OCI-LY1 (cell line): ENCODE measurements around the gene PODXL2.

Source experiments
- H2AFZ ChIP-seq: fragments of 200-600 bp; sonication (generic), shearing (Covaris generic); 2 replicates; pipeline ENCODE4 v1.6.0; 2014; ENCODE audit warnings: antibody characterized with exemption, mild to moderate bottlenecking, low read length
- H3F3A ChIP-seq: fragments of 200-600 bp; sonication (generic), shearing (Covaris generic); 2 replicates; pipeline ENCODE4 v1.6.0; 2014; ENCODE audit warnings: mild to moderate bottlenecking, antibody characterized with exemption, low read length, moderate library complexity; ENCODE audit not compliant: insufficient read depth
- H3K27ac ChIP-seq: fragments of 200-600 bp; sonication (generic); 2 replicates; pipeline ENCODE4 v1.5.1; 2014; ENCODE audit warnings: low read length, mixed run types, mild to moderate bottlenecking, low read depth; ENCODE audit not compliant: poor library complexity, severe bottlenecking
- H3K27me3 ChIP-seq: fragments of 200-600 bp; sonication (generic); 2 replicates; pipeline ENCODE4 v1.6.0; 2014; ENCODE audit warnings: antibody characterized with exemption, mild to moderate bottlenecking, low read length, moderate library complexity; ENCODE audit not compliant: insufficient read depth
- H3K36me3 ChIP-seq: fragments of 200-600 bp; sonication (generic); 2 replicates; pipeline ENCODE4 v1.6.1; 2014; ENCODE audit warnings: mild to moderate bottlenecking, antibody characterized with exemption, low read length, moderate library complexity, mixed read lengths; ENCODE audit not compliant: insufficient read depth
- H3K4me1 ChIP-seq: fragments of 200-600 bp; sonication (generic); 2 replicates; pipeline ENCODE4 v1.5.1; 2014; ENCODE audit warnings: mild to moderate bottlenecking, low read length, moderate library complexity; ENCODE audit not compliant: insufficient read depth, severe bottlenecking
- H3K4me2 ChIP-seq: fragments of 200-600 bp; sonication (generic), shearing (Covaris generic); 2 replicates; pipeline ENCODE4 v1.6.1; 2014; ENCODE audit warnings: low read length
- H3K4me3 ChIP-seq: fragments of 200-600 bp; sonication (generic); 2 replicates; pipeline ENCODE4 v1.5.1; 2014; ENCODE audit warnings: low read length, low read depth, mild to moderate bottlenecking, mixed read lengths; ENCODE audit not compliant: poor library complexity, severe bottlenecking
- H3K79me2 ChIP-seq: fragments of 200-600 bp; shearing (Covaris generic); 2 replicates; pipeline ENCODE4 v1.6.1; 2016; ENCODE audit warnings: mixed run types, low read length, mixed read lengths; ENCODE audit not compliant: insufficient read depth
- H3K9ac ChIP-seq: fragments of 200-600 bp; sonication (generic), shearing (Covaris generic); 2 replicates; pipeline ENCODE4 v1.6.1; 2014; ENCODE audit warnings: mild to moderate bottlenecking, low read length, mixed read lengths
- H3K9me2 ChIP-seq: fragments of 200-600 bp; sonication (generic), shearing (Covaris generic); 2 replicates; pipeline ENCODE4 v1.6.1; 2014; ENCODE audit warnings: low read depth, mild to moderate bottlenecking, low read length, mixed read lengths
- H3K9me3 ChIP-seq: fragments of 200-600 bp; shearing (Covaris generic); 2 replicates; pipeline ENCODE4 v1.6.1; 2014; ENCODE audit warnings: low read length, mixed read lengths
- H4K20me1 ChIP-seq: fragments of 200-600 bp; sonication (generic), shearing (Covaris generic); 2 replicates; pipeline ENCODE4 v1.6.0; 2016; ENCODE audit warnings: mild to moderate bottlenecking, low read length; ENCODE audit not compliant: insufficient read depth
- EZH2 ChIP-seq: fragments of 200-600 bp; sonication (generic), shearing (Covaris generic); IDR thresholded peaks from 2 replicates; pipeline ENCODE4 v1.8.0; 2017; ENCODE audit warnings: borderline replicate concordance, mixed run types, mild to moderate bottlenecking, antibody characterized with exemption, low read length, moderate library complexity, mixed read lengths
- TF ChIP-seq, protein P1 (sequence below): fragments of 200-600 bp; sonication (generic), shearing (Covaris generic); IDR thresholded peaks from 2 replicates; pipeline ENCODE4 v1.5.1; 2017; ENCODE audit warnings: mild to moderate bottlenecking, antibody characterized with exemption, low read length, moderate library complexity, mixed read lengths

Gene PODXL2

DNA sequence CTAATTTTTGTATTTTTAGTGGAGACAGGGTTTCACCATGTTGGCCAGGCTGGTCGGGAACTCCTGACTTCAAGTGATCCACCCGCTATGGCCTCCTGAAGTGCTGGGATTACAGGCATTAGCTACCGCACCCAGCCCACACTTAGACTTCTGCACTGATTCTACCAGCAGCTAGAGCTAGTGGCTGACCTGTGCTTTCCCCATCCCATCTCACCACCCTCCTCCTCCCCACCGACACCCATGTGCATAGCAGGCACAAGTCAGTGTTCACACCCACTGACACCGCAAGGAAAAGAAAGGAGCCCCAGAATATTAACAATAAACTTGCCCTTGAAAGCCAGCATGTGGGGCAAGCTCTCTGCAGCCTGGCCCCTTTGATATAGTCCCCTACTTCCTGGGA, 32.6 kb downstream of the PODXL2 start:
- H3K27me3 ChIP-seq, result no peaks in the 10 kb centered on the region
- no peak overlapping the region for H2AFZ ChIP-seq
- H3F3A ChIP-seq, result no peaks in the 10 kb centered on the region
- H3K9ac ChIP-seq, result no peak overlapping the region
- H3K9me2 ChIP-seq, result no peaks in the 10 kb centered on the region
- no peak overlapping the region for H3K4me3 ChIP-seq
- no peaks in the 10 kb centered on the region for H4K20me1 ChIP-seq
- no peaks in the 10 kb centered on the region for H3K79me2 ChIP-seq
- TF ChIP-seq, protein P1, sequence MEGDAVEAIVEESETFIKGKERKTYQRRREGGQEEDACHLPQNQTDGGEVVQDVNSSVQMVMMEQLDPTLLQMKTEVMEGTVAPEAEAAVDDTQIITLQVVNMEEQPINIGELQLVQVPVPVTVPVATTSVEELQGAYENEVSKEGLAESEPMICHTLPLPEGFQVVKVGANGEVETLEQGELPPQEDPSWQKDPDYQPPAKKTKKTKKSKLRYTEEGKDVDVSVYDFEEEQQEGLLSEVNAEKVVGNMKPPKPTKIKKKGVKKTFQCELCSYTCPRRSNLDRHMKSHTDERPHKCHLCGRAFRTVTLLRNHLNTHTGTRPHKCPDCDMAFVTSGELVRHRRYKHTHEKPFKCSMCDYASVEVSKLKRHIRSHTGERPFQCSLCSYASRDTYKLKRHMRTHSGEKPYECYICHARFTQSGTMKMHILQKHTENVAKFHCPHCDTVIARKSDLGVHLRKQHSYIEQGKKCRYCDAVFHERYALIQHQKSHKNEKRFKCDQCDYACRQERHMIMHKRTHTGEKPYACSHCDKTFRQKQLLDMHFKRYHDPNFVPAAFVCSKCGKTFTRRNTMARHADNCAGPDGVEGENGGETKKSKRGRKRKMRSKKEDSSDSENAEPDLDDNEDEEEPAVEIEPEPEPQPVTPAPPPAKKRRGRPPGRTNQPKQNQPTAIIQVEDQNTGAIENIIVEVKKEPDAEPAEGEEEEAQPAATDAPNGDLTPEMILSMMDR, result no peak
- no peak for TF ChIP-seq EZH2
- no peak overlapping the region for H3K4me2 ChIP-seq
- no peaks in the 10 kb centered on the region for H3K9me3 ChIP-seq
- peaks cover 27% of the 10 kb centered on the region for H3K36me3 ChIP-seq
- no peaks in the 10 kb centered on the region for H3K4me1 ChIP-seq
- no peak overlapping the region for H3K27ac ChIP-seq

DNA sequence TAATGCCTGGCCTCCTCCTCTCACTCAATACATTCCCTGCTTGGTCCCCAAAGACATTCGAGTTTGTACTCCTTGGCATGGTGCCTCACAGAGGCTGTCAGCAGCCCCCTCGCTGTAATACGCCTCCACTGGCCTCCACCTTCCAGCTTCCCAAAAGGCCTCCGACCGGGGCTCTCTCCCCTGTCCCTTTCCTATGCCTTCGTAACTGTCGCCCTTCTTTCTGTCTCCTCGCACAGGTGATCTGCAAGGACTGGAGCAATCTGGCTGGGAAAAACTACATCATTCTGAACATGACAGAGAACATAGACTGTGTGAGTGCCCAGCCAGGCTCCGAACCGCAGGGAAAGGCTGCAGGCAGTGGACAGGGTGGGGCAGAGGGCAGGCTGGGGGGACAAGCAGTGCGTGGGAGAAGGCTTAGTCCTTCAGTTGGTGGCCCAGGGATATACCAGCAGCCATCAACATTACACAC, 33.0 kb downstream of the PODXL2 start:
- Histone ChIP-seq H3F3A (no peaks in the 10 kb centered on the region), H3K27me3 (no peaks in the 10 kb centered on the region), H3K4me2 (no peak overlapping the region), H3K79me2 (no peaks in the 10 kb centered on the region), H3K4me1 (no peaks in the 10 kb centered on the region), H3K27ac (no peak overlapping the region), H3K36me3 (peaks cover 27% of the 10 kb centered on the region), H2AFZ (no peak overlapping the region), H3K4me3 (no peak overlapping the region), H3K9me3 (no peaks in the 10 kb centered on the region), H3K9ac (no peak overlapping the region), H3K9me2 (no peaks in the 10 kb centered on the region), H4K20me1 (no peaks in the 10 kb centered on the region)
- TF ChIP-seq, protein P1, result no peak
- TF ChIP-seq EZH2, result no peak

DNA sequence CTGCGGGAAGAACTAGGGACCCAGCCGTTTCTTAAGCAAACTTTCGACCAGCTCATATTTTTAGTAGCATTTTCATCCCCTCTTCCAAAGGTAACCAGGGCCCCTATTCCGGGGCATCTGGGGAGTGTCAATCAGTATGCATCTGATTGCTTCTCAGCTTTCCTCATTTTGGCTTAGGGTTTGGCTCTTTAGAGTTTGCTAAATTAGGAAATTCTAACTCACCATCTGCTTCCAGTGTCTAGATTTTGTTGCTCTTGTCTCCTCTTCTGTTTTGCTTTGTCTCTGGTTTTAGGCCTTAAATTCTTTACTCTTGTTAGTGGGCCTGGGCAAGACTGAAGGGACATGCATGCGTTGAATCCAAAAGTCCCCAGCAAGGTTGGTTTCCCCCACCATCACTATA, 34.2 kb downstream of the PODXL2 start:
- H3K9me2 ChIP-seq, result no peaks in the 10 kb centered on the region
- no peaks in the 10 kb centered on the region for H3F3A ChIP-seq
- H3K27me3 ChIP-seq, result no peaks in the 10 kb centered on the region
- no peaks in the 10 kb centered on the region for H3K79me2 ChIP-seq
- no peak overlapping the region for H3K4me2 ChIP-seq
- no peak overlapping the region for H2AFZ ChIP-seq
- no peaks in the 10 kb centered on the region for H3K9me3 ChIP-seq
- H3K36me3 ChIP-seq, result peaks cover 27% of the 10 kb centered on the region
- no peaks in the 10 kb centered on the region for H4K20me1 ChIP-seq
- no peaks in the 10 kb centered on the region for H3K4me1 ChIP-seq
- TF ChIP-seq, protein P1, result no peak
- TF ChIP-seq EZH2, result no peak
- no peak overlapping the region for H3K27ac ChIP-seq
- no peak overlapping the region for H3K9ac ChIP-seq
- no peak overlapping the region for H3K4me3 ChIP-seq
